Astrocyte (in vitro differentiated cells and primary cell): ENCODE results near the gene NFATC1. TPM values are rescaled to one million over a fixed set of nuclear protein-coding genes. Genes with fewer than 3 reads are reported as not detected.

ENCODE experiments used
- DNase-seq: peaks from one replicate; pipeline ENCODE4 v3.0.0-alpha.2; 2010; ENCODE audit warnings: low read depth
- FAIRE-seq: peaks from 2 replicates; lab custom pipeline; 2011; peaks lifted over from hg19 to GRCh38; lab: Jason Lieb, UNC
- H2AFZ ChIP-seq: 2 replicates; pipeline ENCODE4 v1.6.0; 2012; ENCODE audit warnings: low read depth, low read length, inconsistent platforms
- H3K27ac ChIP-seq: 2 replicates; pipeline ENCODE4 v1.5.1; 2011; ENCODE audit warnings: low read depth, low read length, inconsistent platforms
- H3K27me3 ChIP-seq: 2 replicates; pipeline ENCODE4 v1.6.0; 2011; ENCODE audit warnings: low read length, inconsistent platforms; ENCODE audit not compliant: insufficient read depth
- H3K36me3 ChIP-seq: 2 replicates; pipeline ENCODE4 v1.5.1; 2011; ENCODE audit warnings: low read length, inconsistent platforms; ENCODE audit not compliant: insufficient read depth
- H3K4me1 ChIP-seq: 2 replicates; pipeline ENCODE4 v1.5.1; 2011; ENCODE audit warnings: low read length, inconsistent platforms; ENCODE audit not compliant: insufficient read depth
- H3K4me2 ChIP-seq: 2 replicates; pipeline ENCODE4 v1.6.0; 2012; ENCODE audit warnings: low read length, inconsistent platforms
- H3K4me3 ChIP-seq: 2 replicates; pipeline ENCODE4 v1.5.1; 2011; ENCODE audit warnings: low read depth, mild to moderate bottlenecking, low read length, inconsistent platforms; ENCODE audit not compliant: insufficient read depth
- H3K79me2 ChIP-seq: 2 replicates; pipeline ENCODE4 v1.6.0; 2012; ENCODE audit warnings: mild to moderate bottlenecking, low read length, inconsistent platforms; ENCODE audit not compliant: insufficient read depth
- H3K9ac ChIP-seq: 2 replicates; pipeline ENCODE4 v1.6.0; 2012; ENCODE audit warnings: mild to moderate bottlenecking, low read length, inconsistent platforms
- H3K9me3 ChIP-seq: 2 replicates; pipeline ENCODE4 v1.5.1; 2012; ENCODE audit warnings: low read depth, mild to moderate bottlenecking, low read length, inconsistent platforms; ENCODE audit not compliant: insufficient read depth
- H4K20me1 ChIP-seq: 2 replicates; pipeline ENCODE4 v1.6.0; 2012; ENCODE audit warnings: low read length, inconsistent platforms; ENCODE audit not compliant: insufficient read depth
- H3K27ac Mint-ChIP-seq: one replicate; pipeline ENCODE4 v1.8.0; 2021; ENCODE audit warnings: mild to moderate bottlenecking, mixed read lengths; ENCODE audit not compliant: unreplicated experiment
- H3K27me3 Mint-ChIP-seq: one replicate; pipeline ENCODE4 v1.8.0; 2021; ENCODE audit warnings: low read depth, mixed read lengths; ENCODE audit not compliant: unreplicated experiment
- H3K36me3 Mint-ChIP-seq: one replicate; pipeline ENCODE4 v1.8.0; 2021; ENCODE audit warnings: low read depth, mixed read lengths; ENCODE audit not compliant: unreplicated experiment
- H3K4me1 Mint-ChIP-seq: one replicate; pipeline ENCODE4 v1.8.0; 2021; ENCODE audit warnings: low read depth, mixed read lengths; ENCODE audit not compliant: unreplicated experiment
- H3K4me3 Mint-ChIP-seq: one replicate; pipeline ENCODE4 v1.8.0; 2021; ENCODE audit warnings: mild to moderate bottlenecking, moderate library complexity, mixed read lengths; ENCODE audit not compliant: unreplicated experiment
- H3K9me3 Mint-ChIP-seq: one replicate; pipeline ENCODE4 v1.8.0; 2021; ENCODE audit warnings: mild to moderate bottlenecking, mixed read lengths; ENCODE audit not compliant: unreplicated experiment
- EZH2 ChIP-seq: IDR thresholded peaks from 2 replicates; pipeline ENCODE4 v1.6.1; 2012; ENCODE audit warnings: mild to moderate bottlenecking, low read length, inconsistent platforms; ENCODE audit not compliant: insufficient read depth
- total RNA-seq: library from RNA; stranded (reverse); gene quantifications from 2 replicates; pipeline ENCODE4 v1.2.1, GENCODE V29; 2021
- TF ChIP-seq, protein P1 (sequence below): IDR thresholded peaks from 2 replicates; pipeline ENCODE4 v1.5.1; 2011; ENCODE audit warnings: low read depth, mild to moderate bottlenecking, inconsistent platforms, low read length, moderate library complexity; ENCODE audit not compliant: insufficient read depth

NFATC1 gene
- total RNA-seq, 1 donor from 2014 or later: 11.0 TPM

DNA sequence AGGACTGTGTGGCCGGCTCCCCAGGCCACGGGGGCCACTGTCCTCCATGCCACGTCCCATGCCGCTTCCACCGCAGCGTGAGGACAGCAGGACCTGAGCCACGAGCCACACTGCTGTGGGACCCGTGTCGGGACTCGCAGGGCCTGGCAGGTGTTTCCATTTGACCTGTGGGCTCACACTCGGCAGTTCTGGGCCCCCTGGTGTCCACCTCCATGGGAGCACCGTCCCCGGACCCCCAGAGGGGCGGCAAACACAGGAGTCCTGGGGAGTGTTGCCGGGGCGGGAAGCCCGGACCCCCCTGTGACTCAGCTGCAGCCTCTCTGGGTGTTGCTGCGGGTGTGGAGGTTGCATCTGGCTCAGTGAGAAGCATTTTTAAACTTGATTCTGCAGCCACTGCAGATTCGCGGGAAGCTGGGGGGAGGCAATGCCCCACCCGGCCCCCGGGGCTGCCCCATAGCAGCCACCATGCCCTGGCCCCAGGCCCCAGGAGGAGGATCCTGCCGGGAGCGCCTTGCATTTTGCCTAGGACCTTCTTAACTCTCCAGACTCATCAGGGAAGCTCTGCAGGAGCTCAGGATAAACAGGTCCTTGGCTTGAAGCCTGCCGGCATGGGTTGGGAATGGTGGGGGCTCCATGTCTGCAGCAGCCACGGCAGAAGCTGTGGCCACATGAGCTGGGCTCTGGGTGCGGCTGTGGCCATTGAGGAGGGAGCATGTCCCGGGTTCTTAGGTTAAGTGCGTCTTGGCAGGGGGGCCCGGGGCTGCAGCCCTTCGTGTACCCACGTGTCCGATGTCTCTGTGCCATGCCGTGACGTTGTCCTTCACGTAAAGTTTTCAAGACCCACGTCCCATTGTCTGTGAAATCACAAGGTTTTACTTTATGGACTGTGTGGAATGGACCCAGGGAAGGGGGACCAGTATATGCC, 30.9 kb downstream of the NFATC1 start:
- Histone ChIP-seq H3K27me3 (no peaks in the 10 kb centered on the region), H2AFZ (no peak overlapping the region), H3K9me3 (no peaks in the 10 kb centered on the region), H3K36me3 (no peaks in the 10 kb centered on the region), H4K20me1 (peaks cover 10% of the 10 kb centered on the region), H3K79me2 (no peaks in the 10 kb centered on the region), H3K4me3 (no peak overlapping the region), H3K4me1 (peaks cover 5% of the 10 kb centered on the region), H3K9ac (no peak overlapping the region), H3K4me2 (no peak overlapping the region), H3K27ac (no peak overlapping the region)
- Mint-ChIP-seq H3K27me3 (peaks cover 2% of the 10 kb centered on the region), H3K4me1 (peaks cover 9% of the 10 kb centered on the region), H3K4me3 (no peak overlapping the region), H3K36me3 (peaks cover 9% of the 10 kb centered on the region), H3K9me3 (no peaks in the 10 kb centered on the region), H3K27ac (no peak overlapping the region)
- DNase-seq: no peak
- no peak for FAIRE-seq
- TF ChIP-seq, protein P1, sequence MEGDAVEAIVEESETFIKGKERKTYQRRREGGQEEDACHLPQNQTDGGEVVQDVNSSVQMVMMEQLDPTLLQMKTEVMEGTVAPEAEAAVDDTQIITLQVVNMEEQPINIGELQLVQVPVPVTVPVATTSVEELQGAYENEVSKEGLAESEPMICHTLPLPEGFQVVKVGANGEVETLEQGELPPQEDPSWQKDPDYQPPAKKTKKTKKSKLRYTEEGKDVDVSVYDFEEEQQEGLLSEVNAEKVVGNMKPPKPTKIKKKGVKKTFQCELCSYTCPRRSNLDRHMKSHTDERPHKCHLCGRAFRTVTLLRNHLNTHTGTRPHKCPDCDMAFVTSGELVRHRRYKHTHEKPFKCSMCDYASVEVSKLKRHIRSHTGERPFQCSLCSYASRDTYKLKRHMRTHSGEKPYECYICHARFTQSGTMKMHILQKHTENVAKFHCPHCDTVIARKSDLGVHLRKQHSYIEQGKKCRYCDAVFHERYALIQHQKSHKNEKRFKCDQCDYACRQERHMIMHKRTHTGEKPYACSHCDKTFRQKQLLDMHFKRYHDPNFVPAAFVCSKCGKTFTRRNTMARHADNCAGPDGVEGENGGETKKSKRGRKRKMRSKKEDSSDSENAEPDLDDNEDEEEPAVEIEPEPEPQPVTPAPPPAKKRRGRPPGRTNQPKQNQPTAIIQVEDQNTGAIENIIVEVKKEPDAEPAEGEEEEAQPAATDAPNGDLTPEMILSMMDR: no peak
- TF ChIP-seq EZH2: no peak

GRCh38 chr18:79427368-79428225, 31.9 kb downstream of the NFATC1 start:
- no peak overlapping the region for H2AFZ ChIP-seq
- TF ChIP-seq, protein P1: no peak
- TF ChIP-seq EZH2: no peak
- Mint-ChIP-seq H3K4me3 (no peak overlapping the region), H3K27ac (no peak overlapping the region), H3K4me1 (peaks cover 9% of the 10 kb centered on the region), H3K36me3 (peaks cover 9% of the 10 kb centered on the region), H3K9me3 (no peaks in the 10 kb centered on the region), H3K27me3 (no peaks in the 10 kb centered on the region)
- H3K9me3 ChIP-seq: no peaks in the 10 kb centered on the region
- H3K4me2 ChIP-seq: no peak overlapping the region
- H3K79me2 ChIP-seq: no peaks in the 10 kb centered on the region
- no peaks in the 10 kb centered on the region for H3K27me3 ChIP-seq
- H3K9ac ChIP-seq: no peak overlapping the region
- peaks cover 10% of the 10 kb centered on the region for H4K20me1 ChIP-seq
- H3K4me1 ChIP-seq: no peaks in the 10 kb centered on the region
- no peak overlapping the region for H3K4me3 ChIP-seq
- no peak overlapping the region for H3K27ac ChIP-seq
- DNase-seq (no peak), FAIRE-seq (no peak)
- no peaks in the 10 kb centered on the region for H3K36me3 ChIP-seq
